Activated CD4-positive, alpha-beta memory T cell treated with anti-CD3 and anti-CD28 coated beads for 36 hours (primary cell): ENCODE data around the gene MRPS16. TPM values are rescaled to one million over a fixed set of nuclear protein-coding genes. Genes with fewer than 3 reads are reported as not detected.
A peak's percentile ranks its signal among the peaks of the same experiment; 100 is the strongest.
"Not testable (repeated sequence)": the region's sequence is repeated elsewhere in the genome, so short reads cannot be mapped to it uniquely, and the experiment has no call there.

ENCODE experiments used
- CTCF ChIA-PET: fragments of 350-600 bp; sonication (Branson Sonifier 250); formaldehyde crosslinking; loops from one replicate; lab custom pipeline; 2021; ENCODE audit warnings: antibody characterized with exemption, inconsistent platforms; lab: Charles Lee
- POLR2A ChIA-PET: fragments of 350-600 bp; sonication (Branson Sonifier 250); formaldehyde crosslinking; loops from one replicate; lab custom pipeline; 2021; ENCODE audit warnings: antibody characterized with exemption; lab: Charles Lee
- DNase-seq: peaks from one replicate; pipeline ENCODE4 v3.0.0-alpha.2; 2020
- H3K27ac Mint-ChIP-seq: one replicate; pipeline ENCODE4 v1.8.0; 2021; ENCODE audit warnings: mixed read lengths
- H3K27me3 Mint-ChIP-seq: one replicate; pipeline ENCODE4 v1.8.0; 2021; ENCODE audit warnings: mixed read lengths
- H3K36me3 Mint-ChIP-seq: one replicate; pipeline ENCODE4 v1.8.0; 2021; ENCODE audit warnings: mixed read lengths
- H3K4me1 Mint-ChIP-seq: one replicate; pipeline ENCODE4 v1.8.0; 2021; ENCODE audit warnings: low read depth, mixed read lengths
- H3K4me3 Mint-ChIP-seq: one replicate; pipeline ENCODE4 v1.8.0; 2021; ENCODE audit warnings: mild to moderate bottlenecking, mixed read lengths
- H3K9me3 Mint-ChIP-seq: one replicate; pipeline ENCODE4 v1.8.0; 2021; ENCODE audit warnings: mixed read lengths
- intact Hi-C: fragments of 100-400 bp; cut with micrococcal nuclease; formaldehyde crosslinking; loops from one replicate; pipeline ENCODE4 v1.15.1; 2023
- total RNA-seq, 2 experiments: library from RNA; stranded (reverse); gene quantifications; one replicate each; pipeline ENCODE4 v1.2.3, GENCODE V29; 2021

MRPS16 gene
- total RNA-seq, 2 experiments from 2014 or later, result 136 to 139 TPM

GRCh38 chr10:73258612-73259011 is 6.2 kb upstream of the MRPS16 start:
- H3K27ac Mint-ChIP-seq, intact Hi-C loops, DNase-seq, H3K4me3 Mint-ChIP-seq, H3K4me1 Mint-ChIP-seq, CTCF ChIA-PET, H3K36me3 Mint-ChIP-seq, H3K27me3 Mint-ChIP-seq, POLR2A ChIA-PET: not testable (repeated sequence)
- peaks cover 11% of the 10 kb centered on the region for H3K9me3 Mint-ChIP-seq

GRCh38 chr10:73253225-73253555 is 746 bp upstream of the MRPS16 start:
- Mint-ChIP-seq H3K36me3 (peaks cover 34% of the 10 kb centered on the region), H3K27me3 (no peaks in the 10 kb centered on the region), H3K27ac (peak overlapping the region; percentile 98), H3K9me3 (no peaks in the 10 kb centered on the region), H3K4me3 (peak overlapping the region; percentile 97), H3K4me1 (peaks cover 32% of the 10 kb centered on the region)
- intact Hi-C loops, result loop anchor here (2.0 kb wide), 1 partner anchor 106 kb away; the partner anchor contains the start of gene CFAP70
- DNase-seq, result no peak
- CTCF ChIA-PET, result interaction anchor here (1.0 to 2.5 kb wide), 3 partner anchors 10 to 391 kb away, joined by 3 to 12 read pairs (median 6); no protein-coding TSS in a partner anchor
- POLR2A ChIA-PET, result interaction anchor here (0.5 to 1.6 kb wide), 6 partner anchors 15 to 1005 kb away, joined by 3 to 5 read pairs (median 4); partner anchors contain the start of gene CFAP70

- Mint-ChIP-seq H3K9me3 (no peaks in the 10 kb centered on the region), H3K36me3 (peaks cover 43% of the 10 kb centered on the region), H3K27ac (peak overlapping the region; percentile 98), H3K27me3 (no peaks in the 10 kb centered on the region), H3K4me1 (peaks cover 42% of the 10 kb centered on the region), H3K4me3 (peak overlapping the region; percentile 97)
- POLR2A ChIA-PET, result interaction anchor here (0.7 to 1.2 kb wide), 8 partner anchors 11 to 243 kb away, joined by 3 to 6 read pairs (median 3); partner anchors contain the start of genes CFAP70 and P4HA1
- intact Hi-C loops, result loop anchor here (1.0 to 2.0 kb wide), 3 partner anchors 8 to 244 kb away; partner anchors contain the start of genes CFAP70 and PPP3CB
- peak; percentile 41 for DNase-seq
- CTCF ChIA-PET, result interaction anchor here (1.0 to 2.5 kb wide), 2 partner anchors 15 to 392 kb away, joined by 3 to 12 read pairs; no protein-coding TSS in a partner anchor
Measured at GRCh38 chr10:73251683-73252444, 580 bp downstream of the MRPS16 start.

- intact Hi-C loops, result no loop called here
- H3K4me3 Mint-ChIP-seq, result peak overlapping the region; percentile 99
- POLR2A ChIA-PET, result no interaction called here
- DNase-seq, result no peak
- peak overlapping the region; percentile 94 for H3K27ac Mint-ChIP-seq
- H3K4me1 Mint-ChIP-seq, result peaks cover 63% of the 10 kb centered on the region
- no peaks in the 10 kb centered on the region for H3K27me3 Mint-ChIP-seq
- H3K9me3 Mint-ChIP-seq, result no peaks in the 10 kb centered on the region
- peaks cover 76% of the 10 kb centered on the region for H3K36me3 Mint-ChIP-seq
- CTCF ChIA-PET, result no interaction called here
Measured at GRCh38 chr10:73248259-73248724, 4.2 kb downstream of the MRPS16 start.

GRCh38 chr10:73247509-73248258 is 4.8 kb downstream of the MRPS16 start:
- POLR2A ChIA-PET, result interaction anchor here (0.7 to 1.8 kb wide), 11 partner anchors 9 to 396 kb away, joined by 3 to 11 read pairs (median 4); partner anchors contain the start of genes ANXA7, CFAP70 and PPP3CB
- CTCF ChIA-PET, result interaction anchor here (0.9 to 1.7 kb wide), 6 partner anchors 10 to 167 kb away, joined by 3 to 7 read pairs (median 3); no protein-coding TSS in a partner anchor
- intact Hi-C loops, result loop anchor here (1.0 to 2.0 kb wide), 5 partner anchors 79 to 379 kb away; partner anchors contain the start of genes ECD, FAM149B1, P4HA1 and PPP3CB
- no peak for DNase-seq
- Mint-ChIP-seq H3K27me3 (no peaks in the 10 kb centered on the region), H3K4me3 (peak overlapping the region; percentile 99), H3K9me3 (no peaks in the 10 kb centered on the region), H3K4me1 (peaks cover 63% of the 10 kb centered on the region), H3K27ac (peak overlapping the region; percentile 94), H3K36me3 (peaks cover 81% of the 10 kb centered on the region)

GRCh38 chr10:73246646-73247508 is 5.6 kb downstream of the MRPS16 start, which contains the start of gene DNAJC9:
Gene DNAJC9 (minus strand): TSS chr10:73247255. CDS start chr10:73247189, 66 bp downstream.
- Mint-ChIP-seq H3K4me1 (peaks cover 61% of the 10 kb centered on the region), H3K27me3 (no peaks in the 10 kb centered on the region), H3K4me3 (peak within 1 kb of the TSS; percentile 99), H3K9me3 (no peaks in the 10 kb centered on the region), H3K27ac (peak within 1 kb of the TSS; percentile 94), H3K36me3 (peaks cover 79% of the 10 kb centered on the region)
- intact Hi-C loops, result loop anchor here (1.0 to 2.0 kb wide), 5 partner anchors 79 to 379 kb away; partner anchors contain the start of genes ECD, FAM149B1, P4HA1 and PPP3CB
- peak; percentile 99 for DNase-seq
- ChIA-PET POLR2A (interaction anchor here (0.6 to 1.8 kb wide), 18 partner anchors 8 to 753 kb away, joined by 3 to 11 read pairs (median 4); partner anchors contain the start of genes ANXA7, CFAP70 and PPP3CB), CTCF (interaction anchor here (0.9 to 1.7 kb wide), 7 partner anchors 9 to 168 kb away, joined by 3 to 7 read pairs (median 3); no protein-coding TSS in a partner anchor)

GRCh38 chr10:73246322-73246645 is 6.2 kb downstream of the MRPS16 start:
- Mint-ChIP-seq H3K27me3 (no peaks in the 10 kb centered on the region), H3K9me3 (no peaks in the 10 kb centered on the region), H3K27ac (peak overlapping the region; percentile 94), H3K4me3 (peak overlapping the region; percentile 99), H3K4me1 (peaks cover 61% of the 10 kb centered on the region), H3K36me3 (peaks cover 78% of the 10 kb centered on the region)
- POLR2A ChIA-PET, result interaction anchor here (0.6 to 1.8 kb wide), 11 partner anchors 9 to 497 kb away, joined by 3 to 11 read pairs (median 5); partner anchors contain the start of genes ANXA7, CFAP70 and PPP3CB
- no peak for DNase-seq
- CTCF ChIA-PET, result interaction anchor here (1.3 to 1.9 kb wide), 5 partner anchors 8 to 77 kb away, joined by 3 to 7 read pairs (median 5); no protein-coding TSS in a partner anchor
- intact Hi-C loops, result loop anchor here (2.0 kb wide), 1 partner anchor 167 kb away; no protein-coding TSS in a partner anchor

- H3K4me3 Mint-ChIP-seq, result peak overlapping the region; percentile 99
- ChIA-PET POLR2A (interaction anchor here (0.6 kb wide), 1 partner anchor 781 kb away, joined by 5 read pairs; no protein-coding TSS in a partner anchor), CTCF (interaction anchor here (0.6 to 1.9 kb wide), 2 partner anchors 10 to 379 kb away, joined by 4 to 6 read pairs; no protein-coding TSS in a partner anchor)
- no peaks in the 10 kb centered on the region for H3K9me3 Mint-ChIP-seq
- H3K36me3 Mint-ChIP-seq, result peaks cover 75% of the 10 kb centered on the region
- peaks cover 50% of the 10 kb centered on the region for H3K4me1 Mint-ChIP-seq
- H3K27me3 Mint-ChIP-seq, result no peaks in the 10 kb centered on the region
- intact Hi-C loops, result loop anchor here (1.0 kb wide), 1 partner anchor 7 kb away; the partner anchor contains the start of gene MRPS16
- peak overlapping the region; percentile 68 for H3K27ac Mint-ChIP-seq
- DNase-seq, result no peak
Measured at GRCh38 chr10:73244866-73245477, 7.5 kb downstream of the MRPS16 start.

GRCh38 chr10:73239908-73240307 is 12.5 kb downstream of the MRPS16 start:
- CTCF ChIA-PET, result interaction anchor here (1.4 kb wide), 1 partner anchor 24 kb away, joined by 4 read pairs; no protein-coding TSS in a partner anchor
- H3K4me1 Mint-ChIP-seq, result peaks cover 18% of the 10 kb centered on the region
- intact Hi-C loops, result no loop called here

More at GRCh38 chr10:73239908-73240307, 12.5 kb downstream of the MRPS16 start:
- H3K27me3 Mint-ChIP-seq, result no peaks in the 10 kb centered on the region
- H3K9me3 Mint-ChIP-seq, result no peaks in the 10 kb centered on the region
- POLR2A ChIA-PET, result interaction anchor here (1.0 kb wide), 1 partner anchor 12 kb away, joined by 3 read pairs; the partner anchor contains the start of gene MRPS16
- H3K4me3 Mint-ChIP-seq, result no peak overlapping the region
- H3K27ac Mint-ChIP-seq, result no peak overlapping the region
- no peak for DNase-seq
- H3K36me3 Mint-ChIP-seq, result peaks cover 48% of the 10 kb centered on the region
